GM18867 (cell line): Measurements from ENCODE around the gene TLE7.

Source experiments
- ATAC-seq: cut with Tn5 transposase; IDR thresholded peaks from one replicate; pipeline ENCODE4 v1.9.1; 2021; ENCODE audit warnings: mild to moderate bottlenecking, moderate library complexity; ENCODE audit not compliant: unreplicated experiment

The TLE7 gene

DNA sequence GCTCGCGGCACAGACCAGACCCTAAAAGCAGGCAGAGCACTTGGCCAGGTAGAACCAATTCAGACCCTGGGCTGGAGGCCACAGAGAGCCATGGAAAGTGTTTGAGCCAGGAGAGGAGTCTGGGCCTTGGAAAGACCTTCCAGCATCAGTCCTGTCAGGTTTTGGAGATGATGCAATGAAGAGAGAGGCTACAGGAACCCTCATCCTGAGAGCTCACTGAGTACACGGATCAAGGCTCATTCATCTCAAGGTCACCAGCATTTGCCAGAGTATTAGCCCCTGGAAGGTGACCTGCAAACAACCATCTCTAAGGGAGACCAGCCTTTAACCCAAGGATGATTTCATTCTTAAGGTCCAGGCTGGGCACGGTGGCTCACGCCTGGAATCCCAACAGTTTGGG, 27.8 kb downstream of the TLE7 start:
- ATAC-seq, result no peak

GRCh38 chr16:71413341-71413740, 28.5 kb downstream of the TLE7 start:
- ATAC-seq, result no peak

DNA sequence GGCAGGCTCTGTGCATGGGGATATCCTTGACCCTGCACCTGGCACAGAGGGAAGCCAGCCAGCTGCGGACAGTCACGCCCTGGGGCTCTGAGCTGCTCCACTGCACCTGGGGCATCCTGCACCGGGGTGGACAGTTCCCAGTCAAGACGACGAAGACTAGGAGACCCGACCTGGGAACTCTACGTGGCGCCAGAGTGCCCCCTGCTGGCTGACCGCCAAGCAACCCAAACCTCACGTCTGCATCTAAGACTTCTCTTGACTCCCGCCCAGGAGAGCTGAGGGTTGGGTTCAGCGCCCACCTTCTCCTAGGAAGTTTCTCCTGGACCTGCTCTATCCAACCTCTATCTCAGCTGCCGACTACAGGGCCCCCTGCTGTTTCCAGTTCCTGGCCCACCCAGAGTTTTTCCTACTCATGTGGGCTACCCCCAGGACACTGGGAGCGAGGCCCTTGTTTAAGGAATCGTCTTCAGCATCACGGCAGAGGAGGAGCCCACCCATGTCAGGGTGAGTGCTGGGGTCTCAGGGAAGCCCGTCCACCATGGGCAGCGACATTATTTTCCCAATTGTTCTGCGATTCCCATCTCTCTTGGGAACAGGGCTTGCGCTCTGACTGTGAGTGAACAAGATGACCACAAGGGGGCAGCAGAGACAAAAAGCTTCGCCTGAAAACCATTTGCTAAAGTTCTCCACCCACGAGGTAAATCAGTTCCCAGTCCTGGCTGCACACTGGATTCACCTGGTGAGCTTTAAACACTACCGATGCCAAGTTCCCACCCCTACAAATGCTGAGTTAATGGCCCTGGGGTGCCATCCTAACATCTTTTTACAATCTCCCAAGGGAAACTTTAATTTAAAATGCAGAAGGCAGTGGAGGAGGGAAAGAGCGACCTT, 29.3 kb downstream of the TLE7 start:
- ATAC-seq, result no peak

DNA sequence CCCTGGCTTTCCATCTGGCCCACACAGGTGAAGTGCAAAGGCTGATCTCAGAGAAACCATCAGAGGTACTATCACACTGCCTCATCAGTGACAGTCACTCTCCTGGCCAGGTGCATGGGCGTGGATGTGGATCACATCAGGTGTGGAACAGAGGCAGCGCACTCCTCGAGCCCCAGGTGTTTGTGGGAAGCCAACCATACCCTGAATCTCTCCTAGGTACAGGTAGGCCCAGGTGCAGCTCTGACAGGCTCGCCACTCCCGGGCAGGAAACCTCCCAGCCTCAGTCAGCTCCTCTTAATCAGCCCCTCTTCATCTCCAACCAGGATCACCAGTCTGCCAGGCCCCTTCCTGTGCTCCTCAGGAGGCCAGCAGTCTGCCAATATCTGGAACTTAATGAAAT, 31.7 kb downstream of the TLE7 start:
- no peak for ATAC-seq

GRCh38 chr16:71409011-71409775, 32.7 kb downstream of the TLE7 start:
- no peak for ATAC-seq

DNA sequence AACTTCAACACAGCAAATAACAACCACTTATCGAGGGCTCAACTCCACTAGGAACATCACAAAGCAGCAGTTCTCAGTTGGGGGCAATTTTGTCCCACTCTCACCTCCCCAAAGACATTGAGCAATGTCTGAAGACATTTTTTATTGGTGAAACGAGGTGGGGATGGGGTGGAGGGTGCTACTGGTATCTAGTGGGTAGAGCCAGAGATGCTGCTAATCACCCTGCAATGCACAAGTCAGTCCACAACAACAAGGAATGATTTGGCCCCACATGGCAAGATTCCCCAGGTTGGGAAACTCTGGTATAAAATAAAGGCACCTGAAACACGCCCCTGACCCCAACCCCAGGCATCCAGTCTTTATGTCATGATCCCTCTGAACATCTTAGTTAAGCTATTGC, 33.3 kb downstream of the TLE7 start:
- ATAC-seq, result no peak

GRCh38 chr16:71407731-71408130, 34.1 kb downstream of the TLE7 start:
- ATAC-seq, result no peak

- no peak for ATAC-seq
These were observed 35.1 kb downstream of the TLE7 start for GRCh38 chr16:71406724-71407123.

DNA sequence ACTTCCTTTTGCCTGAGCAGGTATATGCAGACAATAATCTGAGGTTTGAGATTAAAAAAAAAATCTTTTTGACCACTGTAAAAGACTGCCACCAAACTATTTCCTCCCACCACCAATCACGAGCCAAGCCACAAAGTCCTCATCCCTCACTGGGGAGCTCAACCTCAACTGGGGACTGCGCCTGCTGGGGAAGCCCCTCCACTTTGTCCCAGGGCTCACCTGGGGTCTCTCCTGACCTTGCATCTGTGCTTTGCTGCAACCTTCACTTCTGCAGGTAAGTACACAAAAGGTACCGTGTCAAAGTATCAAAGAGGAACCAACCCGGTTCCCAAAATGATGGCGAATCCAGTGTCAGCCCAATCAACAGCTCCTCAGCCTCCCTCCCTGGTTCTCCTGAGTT, 35.5 kb downstream of the TLE7 start:
- no peak for ATAC-seq

GRCh38 chr16:71404364-71404763, 37.5 kb downstream of the TLE7 start:
- no peak for ATAC-seq

DNA sequence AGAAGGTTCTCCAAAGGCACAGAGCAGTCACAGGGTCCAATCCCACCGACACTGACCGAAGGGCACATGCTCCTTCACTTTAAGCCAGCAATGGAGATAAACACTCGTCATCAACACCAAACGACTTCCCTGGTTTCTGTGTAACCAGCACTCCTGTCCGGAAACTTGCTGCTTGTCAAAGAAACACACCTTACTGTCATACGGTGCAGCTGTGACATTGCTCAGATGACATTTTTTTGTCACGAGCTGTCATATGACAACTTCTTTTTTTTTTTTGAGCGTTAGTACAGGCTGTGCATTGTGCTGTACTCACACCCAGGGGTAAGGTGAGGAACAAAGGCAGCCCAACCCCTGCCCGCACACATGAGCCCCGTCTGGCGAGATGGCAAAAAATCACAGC, 39.2 kb downstream of the TLE7 start:
- ATAC-seq, result no peak

GRCh38 chr16:71402007-71402406, 39.8 kb downstream of the TLE7 start:
- no peak for ATAC-seq

- no peak for ATAC-seq
These were observed 41.9 kb downstream of the TLE7 start for GRCh38 chr16:71399801-71400563.

- no peak for ATAC-seq
These were observed 45.3 kb downstream of the TLE7 start for GRCh38 chr16:71396594-71396993.

DNA sequence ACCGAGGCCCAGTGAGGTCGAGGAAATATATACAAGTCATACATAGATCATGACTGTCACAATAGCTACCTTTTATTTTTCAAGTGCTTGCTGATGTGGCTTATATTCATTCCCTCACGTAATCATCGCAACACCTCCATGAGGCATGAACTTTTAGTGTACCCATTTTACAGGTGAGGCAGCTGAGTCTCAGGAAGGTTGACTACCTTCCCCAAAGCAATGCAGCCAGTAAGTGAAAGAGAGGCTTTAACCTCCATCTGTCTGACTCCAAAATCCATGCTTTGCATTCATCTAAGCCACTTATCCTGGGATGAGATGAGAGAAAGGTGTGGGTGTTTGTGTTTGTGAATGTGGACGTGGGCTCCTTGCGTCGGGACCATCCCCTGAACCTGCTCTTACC, 52.5 kb downstream of the TLE7 start:
- ATAC-seq, result no peak

GRCh38 chr16:71387045-71387871, 54.6 kb downstream of the TLE7 start:
- no peak for ATAC-seq

- no peak for ATAC-seq
These were observed 57.7 kb downstream of the TLE7 start for GRCh38 chr16:71384073-71384724.

DNA sequence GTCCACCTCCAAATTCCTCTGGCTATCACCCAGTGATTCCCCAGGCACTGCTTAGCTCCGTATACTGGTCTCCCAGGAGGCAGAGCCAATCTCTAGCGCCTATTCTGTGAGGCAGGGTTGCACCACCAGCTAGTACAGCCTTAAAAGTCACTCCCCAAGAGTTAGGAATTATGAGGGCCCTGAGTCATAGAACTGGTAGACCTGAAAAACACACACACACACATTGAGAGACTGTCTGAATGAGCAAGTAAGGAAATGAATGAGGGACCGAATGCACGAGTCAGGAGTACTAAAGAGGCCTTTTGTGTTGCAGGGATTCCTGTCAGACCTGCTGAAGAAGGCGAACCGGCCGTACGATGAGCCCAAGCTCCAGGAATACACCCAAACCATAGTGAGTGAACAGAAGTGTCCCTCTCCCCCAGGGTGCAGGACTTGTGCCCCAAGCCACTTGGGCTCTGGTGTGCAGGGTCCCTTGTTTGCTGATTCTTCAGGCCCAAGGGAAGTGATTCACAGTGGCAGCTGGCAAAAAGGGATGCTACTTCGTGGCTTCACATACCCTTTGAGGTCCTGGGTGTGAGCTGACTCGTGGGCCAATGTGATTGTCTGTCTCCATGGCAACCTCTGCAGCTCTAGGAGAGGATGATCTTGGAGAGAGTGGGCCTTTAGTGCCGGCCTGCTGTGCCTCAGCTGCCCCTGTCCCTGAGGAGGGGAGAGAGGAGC, 58.6 kb downstream of the TLE7 start:
- ATAC-seq, result no peak

- no peak for ATAC-seq
These were observed 61.0 kb downstream of the TLE7 start for GRCh38 chr16:71380831-71381230.
